AG04450 (cell line): ENCODE results near the gene GCN1. TPM values are rescaled to one million over a fixed set of nuclear protein-coding genes. Genes with fewer than 3 reads are reported as not detected.

Experiments
- CTCF ChIA-PET: fragments of 300-600, 350-600 bp; formaldehyde crosslinking; extraction: SDS; loops from one replicate; lab custom pipeline; 2022; ENCODE audit warnings: antibody characterized with exemption, inconsistent platforms; lab: Charles Lee
- POLR2A ChIA-PET: fragments of 350-600 bp; formaldehyde crosslinking; extraction: SDS; loops from one replicate; lab custom pipeline; 2021; ENCODE audit warnings: antibody characterized with exemption, inconsistent platforms; lab: Yijun Ruan, JAX
- DNase-seq: peaks from one replicate; pipeline ENCODE4 v3.0.0-alpha.2; 2011; ENCODE audit warnings: low read depth, low spot score
- H3K27ac ChIP-seq: one replicate; pipeline ENCODE4 v1.5.1; 2012; ENCODE audit warnings: low read depth, low read length, control low read depth
- H3K27me3 ChIP-seq: one replicate; pipeline ENCODE4 v1.6.0; 2012; ENCODE audit warnings: low read length; ENCODE audit not compliant: control insufficient read depth, insufficient read depth
- H3K4me3 ChIP-seq: 2 replicates; pipeline ENCODE4 v1.5.1; 2011; ENCODE audit warnings: mild to moderate bottlenecking, low read depth, low read length, control low read depth
- H3K9me3 ChIP-seq: 2 replicates; pipeline ENCODE4 v1.5.1; 2012; ENCODE audit warnings: low read length; ENCODE audit not compliant: control insufficient read depth, insufficient read depth
- CTCF ChIP-seq: IDR thresholded peaks from 2 replicates; pipeline ENCODE4 v1.5.1; 2011; ENCODE audit warnings: low read depth, low read length, control low read depth, inconsistent platforms
- polyA plus RNA-seq: library from polyadenylated mRNA; depleted of rRNA; stranded (reverse); fragments of >200 nt; gene quantifications from 2 replicates; pipeline ENCODE4 v1.2.3, GENCODE V29; 2011

Gene GCN1
- polyA plus RNA-seq, 1 experiment: 44.5 TPM

GRCh38 chr12:120099738-120100137 lies 94.8 kb downstream of the GCN1 start:
- ChIA-PET POLR2A (interaction anchor here (1.3 kb wide), 1 partner anchor 101 kb away, joined by 4 read pairs; the partner anchor contains the start of gene RPLP0), CTCF (interaction anchor here (1.7 kb wide), 1 partner anchor 12 kb away, joined by 7 read pairs; no protein-coding TSS in a partner anchor)

GRCh38 chr12:120098756-120099470 lies 95.6 kb downstream of the GCN1 start:
- POLR2A ChIA-PET: no interaction called here
- TF ChIP-seq CTCF: no peak
- CTCF ChIA-PET: no interaction called here
- no peak overlapping the region for H3K27ac ChIP-seq
- DNase-seq: no peak
- H3K9me3 ChIP-seq: no peaks in the 10 kb centered on the region; the same call in 1 of the 2 replicates
- no peak overlapping the region for H3K4me3 ChIP-seq
- no peaks in the 10 kb centered on the region for H3K27me3 ChIP-seq

More at GRCh38 chr12:120099738-120100137, 94.8 kb downstream of the GCN1 start:
- Histone ChIP-seq H3K27ac (no peak overlapping the region), H3K4me3 (no peak overlapping the region), H3K9me3 (no peaks in the 10 kb centered on the region; the same call in 1 of the 2 replicates), H3K27me3 (no peaks in the 10 kb centered on the region)
- DNase-seq: no peak
- no peak for TF ChIP-seq CTCF

GRCh38 chr12:120096671-120097202 lies 97.8 kb downstream of the GCN1 start:
- no peak for TF ChIP-seq CTCF
- Histone ChIP-seq H3K27me3 (no peaks in the 10 kb centered on the region), H3K9me3 (no peaks in the 10 kb centered on the region; the same call in 1 of the 2 replicates), H3K4me3 (no peak overlapping the region), H3K27ac (no peak overlapping the region)
- ChIA-PET CTCF (no interaction called here), POLR2A (no interaction called here)
- no peak for DNase-seq

GRCh38 chr12:120095736-120096135 lies 98.8 kb downstream of the GCN1 start:
- Histone ChIP-seq H3K4me3 (no peak overlapping the region), H3K27ac (no peak overlapping the region), H3K27me3 (no peaks in the 10 kb centered on the region), H3K9me3 (no peaks in the 10 kb centered on the region; the same call in 1 of the 2 replicates)
- CTCF ChIA-PET: no interaction called here
- no peak for TF ChIP-seq CTCF
- POLR2A ChIA-PET: no interaction called here
- no peak for DNase-seq

GRCh38 chr12:120095331-120095730 lies 99.2 kb downstream of the GCN1 start:
- H3K4me3 ChIP-seq: no peak overlapping the region
- POLR2A ChIA-PET: no interaction called here
- no peak for TF ChIP-seq CTCF
- DNase-seq: no peak
- no peak overlapping the region for H3K27ac ChIP-seq
- CTCF ChIA-PET: no interaction called here
- no peaks in the 10 kb centered on the region for H3K27me3 ChIP-seq
- no peaks in the 10 kb centered on the region; the same call in 1 of the 2 replicates for H3K9me3 ChIP-seq
